ENCODE results near the gene POFUT1. TPM values are rescaled to one million over a fixed set of nuclear protein-coding genes. Genes with fewer than 3 reads are reported as not detected.
"Not testable (repeated sequence)": the region's sequence is repeated elsewhere in the genome, so short reads cannot be mapped to it uniquely, and the experiment has no call there.

POFUT1 gene
- polyA plus RNA-seq, 1 of the 3 experiments (the other 2 are of a cell fraction) = 35.6 TPM

DNA sequence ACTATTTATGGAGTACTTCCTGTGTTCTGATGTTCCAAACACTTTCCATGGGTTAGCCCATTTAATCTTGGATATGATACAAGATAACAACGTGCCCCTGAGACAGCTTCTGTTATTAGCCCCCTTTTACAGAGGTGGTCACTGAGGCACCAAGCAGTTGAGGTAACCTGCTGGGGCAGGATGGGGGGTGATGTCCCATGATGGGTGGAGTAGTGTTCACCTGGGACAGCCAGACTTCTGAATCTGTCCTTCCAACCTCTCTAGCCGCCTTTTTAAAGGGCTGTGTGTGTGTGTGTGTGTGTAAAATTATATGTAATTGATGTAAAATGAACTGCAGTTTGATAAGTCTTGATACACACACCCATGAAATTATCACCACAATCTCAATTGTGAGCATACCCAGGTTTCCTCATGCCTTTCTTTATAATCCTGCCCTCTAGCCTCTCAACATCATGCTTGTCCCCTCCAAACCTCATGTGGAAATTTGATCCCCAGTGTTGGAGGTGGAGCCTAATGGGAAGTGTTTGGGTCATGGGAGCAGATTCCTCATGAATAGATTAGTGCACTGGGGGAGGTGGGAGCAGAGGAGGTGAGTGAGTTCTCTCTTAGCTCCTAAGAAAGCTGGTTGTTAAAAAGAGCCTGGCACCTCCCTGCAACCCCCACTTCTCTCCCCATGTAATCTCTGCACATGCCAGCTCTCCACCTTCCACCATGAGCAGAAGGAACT lies 39.3 kb upstream of the POFUT1 start:
- Histone ChIP-seq H3K27me3 (ENCODE audit: insufficient read depth) (no peaks in the 10 kb centered on the region), H3F3A (replicated peaks; ENCODE audit: insufficient read depth) (peaks cover 5% of the 10 kb centered on the region), H3K9ac (no peak overlapping the region), H3K9me3 (no peaks in the 10 kb centered on the region), H3K79me2 (ENCODE audit: insufficient read depth) (no peaks in the 10 kb centered on the region), H2AFZ (ENCODE audit: low read depth) (no peak overlapping the region), H3K4me2 (no peak overlapping the region), H3K4me1 (ENCODE audit: control insufficient read depth in 1 of 2, insufficient read depth in 2 of 2, low read depth in 1 of 2, low read length in 1 of 2) (peaks cover 0 to 2% of the 10 kb centered on the region in 2 experiments; a peak in 1 of 4 replicates), H3K4me3 (ENCODE audit: low read depth in 2 of 2, low read length in 1 of 2) (no peak overlapping the region), H3K36me3 (replicated peaks in 1 of 2; ENCODE audit: control insufficient read depth in 1 of 2, insufficient read depth in 2 of 2, low read length in 1 of 2) (peaks cover 0 to 25% of the 10 kb centered on the region in 2 experiments), H3K9me2 (no peaks in the 10 kb centered on the region), H4K20me1 (ENCODE audit: insufficient read depth) (no peaks in the 10 kb centered on the region), H3K27ac (ENCODE audit: low read depth in 2 of 2, low read length in 1 of 2) (no peak overlapping the region)
- no peak for DNase-seq
- ChIA-PET CTCF (interaction anchor here (1.0 kb wide), 1 partner anchor 14 kb away, joined by 3 read pairs; no protein-coding TSS in a partner anchor), POLR2A (no interaction called here)
- 75% methylated on average over 2 of the region's 2 CpGs for WGBS (ENCODE audit: low lambda C conversion rate)
- no peak for TF ChIP-seq ELF1 (IDR thresholded peaks at IDR 0.05)
- TF ChIP-seq EP300 (IDR thresholded peaks at IDR 0.05; ENCODE audit: borderline replicate concordance in 1 of 2, low read depth in 1 of 2, low read length in 1 of 2) = no peak
- no peak for TF ChIP-seq YY1 (IDR thresholded peaks at IDR 0.05; ENCODE audit: low read depth)
- TF ChIP-seq TEAD4 (IDR thresholded peaks at IDR 0.05; ENCODE audit: borderline replicate concordance, insufficient read depth) = no peak
- TF ChIP-seq FOXJ3 (CRISPR knock-in tag; IDR thresholded peaks at IDR 0.05) = no peak
- no peak for TF ChIP-seq MAX (IDR thresholded peaks at IDR 0.05; ENCODE audit: low read depth)
- no peak for TF ChIP-seq FOSL2 (IDR thresholded peaks at IDR 0.05; ENCODE audit: borderline replicate concordance, low read depth)
- no peak for TF ChIP-seq JUND (IDR thresholded peaks at IDR 0.05)
- no peak for TF ChIP-seq GABPA (IDR thresholded peaks at IDR 0.05; ENCODE audit: low read depth)
- TF ChIP-seq, protein P1, sequence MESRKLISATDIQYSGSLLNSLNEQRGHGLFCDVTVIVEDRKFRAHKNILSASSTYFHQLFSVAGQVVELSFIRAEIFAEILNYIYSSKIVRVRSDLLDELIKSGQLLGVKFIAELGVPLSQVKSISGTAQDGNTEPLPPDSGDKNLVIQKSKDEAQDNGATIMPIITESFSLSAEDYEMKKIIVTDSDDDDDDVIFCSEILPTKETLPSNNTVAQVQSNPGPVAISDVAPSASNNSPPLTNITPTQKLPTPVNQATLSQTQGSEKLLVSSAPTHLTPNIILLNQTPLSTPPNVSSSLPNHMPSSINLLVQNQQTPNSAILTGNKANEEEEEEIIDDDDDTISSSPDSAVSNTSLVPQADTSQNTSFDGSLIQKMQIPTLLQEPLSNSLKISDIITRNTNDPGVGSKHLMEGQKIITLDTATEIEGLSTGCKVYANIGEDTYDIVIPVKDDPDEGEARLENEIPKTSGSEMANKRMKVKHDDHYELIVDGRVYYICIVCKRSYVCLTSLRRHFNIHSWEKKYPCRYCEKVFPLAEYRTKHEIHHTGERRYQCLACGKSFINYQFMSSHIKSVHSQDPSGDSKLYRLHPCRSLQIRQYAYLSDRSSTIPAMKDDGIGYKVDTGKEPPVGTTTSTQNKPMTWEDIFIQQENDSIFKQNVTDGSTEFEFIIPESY (IDR thresholded peaks at IDR 0.05; ENCODE audit: borderline replicate concordance, low read depth) = no peak
- TF ChIP-seq, protein P2, sequence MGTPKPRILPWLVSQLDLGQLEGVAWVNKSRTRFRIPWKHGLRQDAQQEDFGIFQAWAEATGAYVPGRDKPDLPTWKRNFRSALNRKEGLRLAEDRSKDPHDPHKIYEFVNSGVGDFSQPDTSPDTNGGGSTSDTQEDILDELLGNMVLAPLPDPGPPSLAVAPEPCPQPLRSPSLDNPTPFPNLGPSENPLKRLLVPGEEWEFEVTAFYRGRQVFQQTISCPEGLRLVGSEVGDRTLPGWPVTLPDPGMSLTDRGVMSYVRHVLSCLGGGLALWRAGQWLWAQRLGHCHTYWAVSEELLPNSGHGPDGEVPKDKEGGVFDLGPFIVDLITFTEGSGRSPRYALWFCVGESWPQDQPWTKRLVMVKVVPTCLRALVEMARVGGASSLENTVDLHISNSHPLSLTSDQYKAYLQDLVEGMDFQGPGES (IDR thresholded peaks at IDR 0.05; ENCODE audit: low read depth, low read length) = no peak
- TF ChIP-seq CHD2 (IDR thresholded peaks at IDR 0.05; ENCODE audit: low read length, partially characterized antibody) = no peak
- no peak for TF ChIP-seq MEF2A (IDR thresholded peaks at IDR 0.05; ENCODE audit: borderline replicate concordance, low read depth)
- TF ChIP-seq CTCF (IDR thresholded peaks at IDR 0.05) = no peak
- no peak for TF ChIP-seq SIN3A (IDR thresholded peaks at IDR 0.05; ENCODE audit: borderline replicate concordance, low read depth, low read length)
- TF ChIP-seq EZH2phosphoT487 (IDR thresholded peaks at IDR 0.05; ENCODE audit: borderline replicate concordance, low read depth) = no peak

DNA sequence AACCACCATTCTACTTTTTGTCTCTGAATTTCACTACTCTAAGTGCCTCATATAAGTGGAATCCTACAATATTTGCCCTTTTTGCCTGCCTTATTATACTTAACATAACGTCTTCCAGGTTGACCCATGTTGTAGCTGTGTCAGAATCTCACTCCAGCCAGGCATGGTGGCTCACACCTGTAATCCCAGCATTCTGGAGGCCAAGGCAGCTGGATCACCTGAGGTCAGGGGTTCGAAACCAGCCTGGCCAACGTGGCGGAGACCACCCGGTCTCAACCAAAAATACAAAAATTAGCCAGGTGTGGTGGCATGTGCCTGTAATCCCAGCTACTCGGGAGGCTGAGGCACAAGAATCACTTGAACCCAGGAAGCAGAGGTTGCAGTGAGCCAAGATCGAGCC lies 30.0 kb upstream of the POFUT1 start:
- 78% methylated on average over 7 of the region's 7 CpGs for WGBS (ENCODE audit: low lambda C conversion rate)
- H3K27me3 ChIP-seq (ENCODE audit: insufficient read depth); CTCF ChIA-PET; H3K4me2 ChIP-seq; H3K36me3 ChIP-seq (replicated peaks in 1 of 2; ENCODE audit: control insufficient read depth in 1 of 2, insufficient read depth in 2 of 2, low read length in 1 of 2); H3F3A ChIP-seq (replicated peaks; ENCODE audit: insufficient read depth); H4K20me1 ChIP-seq (ENCODE audit: insufficient read depth); H3K9ac ChIP-seq; H3K79me2 ChIP-seq (ENCODE audit: insufficient read depth); H3K27ac ChIP-seq (ENCODE audit: low read depth in 2 of 2, low read length in 1 of 2); H3K4me1 ChIP-seq (ENCODE audit: control insufficient read depth in 1 of 2, insufficient read depth in 2 of 2, low read depth in 1 of 2, low read length in 1 of 2); H3K9me2 ChIP-seq; POLR2A ChIA-PET; H3K4me3 ChIP-seq (ENCODE audit: low read depth in 2 of 2, low read length in 1 of 2); H2AFZ ChIP-seq (ENCODE audit: low read depth); H3K9me3 ChIP-seq; DNase-seq: not testable (repeated sequence)

Measured in SK-N-SH (cell line).